Measurements from ENCODE around the gene TMEM233.

TMEM233 gene

DNA sequence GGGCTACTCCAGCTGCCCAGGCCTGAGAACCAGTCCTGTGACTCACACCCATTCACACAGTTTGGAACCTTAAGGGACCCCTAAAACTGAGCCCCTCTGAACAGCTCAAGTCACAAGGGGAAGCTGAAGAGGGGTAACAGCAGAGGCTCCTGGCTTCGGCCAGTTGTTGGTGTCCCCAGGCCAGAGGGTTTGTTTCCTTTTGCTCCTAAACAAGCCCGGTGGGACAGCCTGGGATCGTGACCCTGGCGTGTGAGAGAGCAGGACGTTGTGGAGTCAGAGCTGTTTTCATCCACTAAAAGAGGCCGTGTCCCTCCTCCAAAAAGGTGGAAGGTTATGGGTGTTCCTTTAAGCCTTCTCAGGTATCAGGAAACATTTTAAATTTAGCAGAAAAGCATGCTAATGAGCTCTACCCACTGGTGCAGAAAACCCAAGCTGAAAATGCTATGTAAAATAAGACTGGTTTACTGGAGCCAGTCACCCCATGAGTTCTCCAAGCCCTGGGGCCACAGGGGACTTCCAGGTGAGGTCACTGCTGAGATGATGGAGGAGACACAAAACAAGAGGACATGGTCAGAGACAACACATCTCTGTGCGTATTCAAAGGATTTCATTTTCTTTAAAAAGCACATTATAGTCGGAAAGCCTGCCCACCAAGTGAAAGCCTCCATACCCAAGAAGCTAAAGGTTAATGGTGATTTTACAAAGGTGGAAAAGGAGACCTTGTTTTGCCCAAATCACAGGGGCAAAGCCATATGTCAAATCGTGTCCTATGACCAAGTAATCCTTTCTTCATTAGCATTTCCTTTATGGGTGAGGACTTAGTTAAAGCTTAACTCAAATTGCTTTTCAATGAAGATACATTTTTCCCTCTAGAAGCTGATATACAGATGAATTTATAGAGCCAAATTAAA lies 88.4 kb downstream of the TMEM233 start:
- no peak for DNase-seq

DNA sequence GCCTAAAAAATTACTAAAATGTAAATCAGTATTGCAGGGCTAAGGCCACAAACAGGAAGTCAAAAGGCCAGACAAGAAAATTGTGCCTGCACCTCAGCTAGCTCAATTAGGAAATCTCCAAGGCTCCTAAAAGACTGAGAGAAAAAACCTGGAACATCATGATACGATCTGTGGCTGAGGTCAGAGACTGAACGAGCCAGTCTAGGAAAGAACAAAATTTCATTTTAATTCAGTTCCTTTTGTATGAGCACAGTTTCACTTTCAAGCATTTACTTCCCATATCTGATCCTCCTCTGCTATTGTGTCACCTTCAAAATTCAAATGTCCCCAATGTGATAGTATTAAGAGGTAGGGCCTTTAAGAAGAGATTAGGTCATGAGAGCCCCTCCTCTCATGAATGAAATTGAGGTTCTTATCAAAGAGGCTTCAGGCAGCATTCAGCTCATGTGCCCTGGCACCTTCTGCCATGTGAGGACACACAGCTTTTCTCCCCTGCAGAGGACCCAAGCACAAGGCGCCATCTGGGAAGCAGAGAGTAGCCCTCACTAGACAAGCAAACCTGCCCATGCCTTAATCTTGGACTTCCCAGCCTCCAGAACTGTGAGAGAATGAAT lies 89.2 kb downstream of the TMEM233 start:
- peak in 1 of 5 experiments; percentile 19 for DNase-seq

DNA sequence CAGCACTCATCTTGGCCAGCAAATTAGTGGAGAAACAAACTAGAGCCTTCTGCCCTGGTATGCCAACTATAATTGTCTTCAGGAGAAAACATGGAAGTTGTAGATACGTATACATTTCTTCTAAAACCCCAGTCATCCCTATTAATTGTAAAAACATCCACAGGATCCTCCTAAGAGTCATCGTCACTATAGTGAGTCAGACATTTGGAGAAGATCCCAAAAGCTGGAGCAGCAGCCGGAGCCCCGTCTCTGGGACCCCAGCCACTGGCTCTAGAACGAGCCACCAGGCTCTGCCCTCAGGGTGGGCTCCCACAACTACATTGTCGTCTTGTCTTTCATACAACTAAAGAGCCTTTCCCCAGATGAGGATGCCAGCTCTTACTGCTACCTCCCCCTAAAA lies 89.8 kb downstream of the TMEM233 start:
- DNase-seq, result no peak

DNA sequence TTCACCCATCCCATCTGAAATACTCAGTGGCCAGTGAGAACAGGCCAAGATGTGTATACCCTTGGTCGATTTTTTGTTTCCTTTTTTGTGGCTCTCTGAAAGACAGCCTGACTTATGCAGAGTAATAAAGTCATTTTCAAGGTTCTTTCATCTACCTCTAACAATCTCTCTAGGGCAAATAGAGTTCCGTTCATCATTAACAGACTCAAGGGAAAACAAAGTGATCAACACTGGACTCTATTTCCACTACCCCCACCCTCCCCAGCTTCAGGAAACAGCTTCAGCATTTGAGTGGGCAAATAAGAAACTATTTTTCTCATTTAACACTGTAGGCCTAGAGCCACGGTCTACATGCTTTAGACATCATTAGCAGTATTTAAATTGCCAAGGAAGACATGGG lies 90.2 kb downstream of the TMEM233 start:
- no peak for DNase-seq

DNA sequence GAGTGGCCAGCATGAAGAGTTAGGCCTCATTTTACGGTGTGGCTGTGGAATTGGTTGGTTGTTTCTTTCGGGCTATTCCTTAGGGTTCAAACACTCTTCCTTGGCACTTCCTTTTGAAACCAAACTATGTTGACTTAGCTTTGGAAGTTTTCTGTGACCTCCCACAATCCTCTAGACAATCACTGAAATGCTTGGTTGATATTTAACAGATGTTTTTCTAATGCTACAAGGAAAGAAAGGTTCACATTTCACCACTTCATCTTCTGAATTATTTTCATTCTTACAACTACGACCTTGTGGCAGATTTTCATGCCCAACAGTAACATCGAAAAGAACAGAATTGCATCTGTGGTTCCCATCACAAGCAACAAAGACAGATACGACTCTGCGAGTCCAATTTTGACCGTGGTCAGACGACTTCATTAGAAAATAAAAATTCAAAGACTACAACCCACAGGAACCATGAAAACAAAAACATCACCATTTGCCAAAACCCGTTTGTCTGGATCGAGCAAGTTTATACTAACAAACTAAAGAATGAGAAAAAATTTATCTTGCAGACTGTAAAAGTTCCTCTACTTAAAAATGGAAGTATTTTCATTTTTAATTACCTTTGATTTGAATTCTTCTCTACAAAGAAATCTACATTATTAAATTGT lies 91.3 kb downstream of the TMEM233 start:
- DNase-seq, result no peak

DNA sequence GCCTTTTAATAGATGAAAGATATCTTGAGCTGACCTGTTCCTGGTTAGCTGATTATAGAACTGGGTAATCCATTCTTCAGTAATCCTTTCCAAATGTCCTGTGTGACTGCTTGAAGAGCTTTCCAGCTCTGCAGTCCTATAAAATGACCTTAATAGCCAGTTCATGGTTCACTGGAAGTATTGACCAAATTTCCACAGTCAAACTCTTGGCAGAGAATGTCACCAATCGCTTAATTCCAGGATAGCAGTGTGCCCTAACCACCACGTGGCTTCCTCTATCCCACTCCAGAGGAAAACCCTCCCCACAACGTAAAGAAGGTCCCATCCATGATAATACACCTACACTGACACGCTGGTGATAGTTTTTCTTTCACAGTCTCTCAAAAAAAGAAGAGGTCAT lies 91.8 kb downstream of the TMEM233 start:
- DNase-seq, result no peak

DNA sequence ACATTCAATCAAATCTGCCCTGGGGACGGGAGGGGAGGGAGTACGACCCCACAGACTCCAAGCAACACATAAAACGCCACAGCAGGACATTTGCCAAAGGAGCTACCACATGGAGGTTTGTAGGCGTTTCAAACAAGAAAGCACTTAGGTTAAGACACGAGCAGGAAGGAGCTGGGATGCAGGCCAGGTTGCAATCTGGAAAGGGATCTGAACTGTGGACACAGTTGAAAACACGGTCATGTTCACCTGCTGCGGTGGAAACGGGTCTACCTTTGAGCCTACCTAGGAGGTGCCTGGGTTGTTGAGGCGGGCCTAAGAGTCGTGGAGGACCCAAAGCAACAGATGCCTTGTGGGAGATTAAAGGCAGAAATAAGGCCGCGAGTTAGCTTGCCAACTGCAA lies 92.8 kb downstream of the TMEM233 start:
- no peak for DNase-seq

DNA sequence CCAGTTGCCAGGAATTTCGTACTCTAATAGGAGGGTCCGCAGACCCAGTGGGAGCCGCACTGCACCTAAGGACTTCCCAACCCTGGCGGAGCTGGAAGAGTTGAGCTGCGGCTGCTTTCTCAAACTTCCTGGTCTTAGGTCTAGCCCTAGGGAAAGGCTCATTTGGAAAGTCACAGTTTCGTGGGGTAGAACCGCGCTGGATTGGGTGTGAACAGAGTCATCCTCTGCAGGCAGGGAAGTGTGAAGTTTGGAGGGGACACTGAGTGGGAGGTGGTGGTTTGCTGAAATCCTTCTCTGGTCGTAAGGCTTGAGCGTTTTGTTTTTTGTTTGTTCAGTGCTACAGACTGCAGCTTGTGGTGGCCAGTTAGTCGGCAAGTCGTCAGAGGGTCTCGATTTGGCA lies 93.2 kb downstream of the TMEM233 start:
- DNase-seq, result no peak

DNA sequence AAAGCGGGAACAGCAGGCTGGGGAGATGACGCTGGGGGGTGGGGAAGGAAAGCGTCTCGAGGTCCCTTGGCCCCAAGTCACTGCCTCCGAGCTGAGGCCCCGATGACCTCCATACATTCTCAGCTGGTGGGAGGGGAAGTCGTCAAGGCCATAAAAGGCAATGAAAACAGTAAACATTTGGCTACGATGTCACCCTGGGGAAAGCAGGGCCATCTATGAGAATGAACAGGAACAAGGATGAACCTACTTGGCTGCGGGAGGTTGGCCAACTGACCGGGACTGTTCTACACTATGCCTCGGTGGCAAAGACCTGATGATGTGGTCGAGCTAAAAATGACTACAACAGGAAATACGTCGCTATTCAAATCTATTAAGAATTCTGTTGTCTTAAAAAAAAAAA lies 93.8 kb downstream of the TMEM233 start:
- no peak for DNase-seq

DNA sequence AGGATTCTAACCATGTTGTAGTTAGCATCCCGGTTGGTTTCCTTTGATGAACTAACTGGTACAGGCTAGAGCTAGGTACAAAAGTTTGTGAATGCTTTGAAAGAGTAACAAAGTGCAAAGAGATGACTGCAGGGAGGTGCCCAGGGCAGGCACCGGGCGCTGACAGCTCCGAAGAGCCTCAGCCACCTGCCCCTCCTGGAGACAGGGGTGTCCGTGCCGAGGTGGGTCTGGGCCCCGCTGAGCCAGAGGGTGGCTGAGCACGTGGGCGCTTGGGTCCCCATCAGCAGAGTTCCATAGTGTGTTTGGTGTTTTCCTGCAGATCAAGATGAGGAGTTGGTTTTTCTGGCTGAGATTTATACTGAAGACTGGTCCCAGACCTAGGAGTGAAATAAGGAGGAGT lies 94.3 kb downstream of the TMEM233 start:
- DNase-seq, result no peak

DNA sequence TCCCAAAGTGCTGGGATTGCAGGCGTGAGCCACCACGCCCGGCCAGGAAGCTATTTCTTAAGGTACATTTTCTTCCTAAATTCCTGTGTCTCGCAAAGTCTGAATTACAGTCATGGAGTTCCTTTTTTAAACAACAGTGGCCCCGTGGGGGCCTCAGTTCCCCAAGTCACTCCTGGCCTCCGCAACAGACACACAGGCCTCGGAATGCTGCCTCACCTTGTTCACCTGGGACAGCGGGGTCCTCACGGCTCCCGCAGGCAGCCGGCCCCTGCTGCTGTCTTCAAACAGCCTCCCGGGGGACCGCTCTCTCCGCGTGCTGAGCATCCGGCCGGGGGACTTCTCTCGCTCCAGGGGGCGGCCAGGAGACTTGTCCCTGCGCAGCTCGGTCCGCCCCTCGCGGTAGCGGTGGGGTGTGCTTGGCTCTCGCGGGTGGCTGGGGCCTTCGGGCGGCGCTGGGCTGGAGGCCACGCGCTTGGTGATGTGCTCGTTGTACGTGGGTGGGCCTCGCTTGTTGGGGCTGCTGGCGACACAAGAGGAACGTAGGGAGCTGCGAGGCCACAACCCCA lies 96.4 kb downstream of the TMEM233 start:
- no peak for DNase-seq

DNA sequence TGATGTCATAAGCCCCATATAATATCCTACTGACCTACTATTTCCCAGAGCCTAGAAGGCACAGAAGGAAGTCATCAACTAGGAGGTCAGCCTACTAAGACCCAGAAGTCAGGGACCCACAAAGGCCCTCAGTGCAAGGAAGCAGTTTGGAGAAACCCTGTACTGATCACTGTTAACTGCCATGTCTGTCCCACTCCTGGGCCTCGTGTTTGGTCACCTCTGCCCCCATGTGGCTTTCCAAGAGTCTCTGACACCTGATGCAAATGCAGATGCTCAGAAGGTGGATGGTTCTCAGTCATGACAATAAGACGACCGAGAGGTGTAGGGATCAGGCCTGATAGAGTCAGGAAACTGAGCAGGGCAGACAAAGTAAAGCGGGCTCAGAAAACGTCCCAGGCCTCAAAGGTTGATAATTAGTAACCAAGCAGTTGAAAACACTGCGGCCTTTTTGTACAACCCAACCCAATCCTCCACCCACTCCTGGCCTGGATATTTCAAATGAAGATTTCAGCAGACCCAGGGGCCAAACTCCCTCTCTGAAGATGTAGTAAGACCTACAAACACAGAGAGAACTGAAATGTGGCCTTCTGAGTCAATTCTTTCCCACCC lies 97.7 kb downstream of the TMEM233 start:
- no peak for DNase-seq

DNA sequence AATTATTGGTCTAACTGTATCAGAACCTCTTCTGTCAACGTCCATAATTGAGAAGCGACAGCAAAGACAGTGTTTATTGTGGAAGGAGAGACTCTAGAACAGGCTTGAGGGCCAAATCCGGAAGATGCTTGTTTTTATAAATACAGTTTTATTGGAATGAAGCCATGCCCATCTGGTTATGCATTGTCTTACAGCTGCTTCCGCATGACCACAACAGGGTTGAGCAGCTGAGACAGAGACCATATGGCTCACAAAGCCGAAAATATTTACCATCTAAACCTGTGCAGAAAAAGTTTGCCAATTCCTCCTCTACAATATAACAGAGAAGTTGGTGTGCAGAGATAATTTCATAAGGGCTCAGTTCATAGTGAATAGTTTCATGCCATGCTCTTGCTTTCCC lies 98.8 kb downstream of the TMEM233 start:
- no peak for DNase-seq
